GM12872 (cell line): ENCODE results near the gene C6orf58.

Experiments used
- TF ChIP-seq, protein P1 (sequence below): IDR thresholded peaks from 3 replicates; pipeline ENCODE4 v1.5.1; 2011; ENCODE audit warnings: low read depth, mild to moderate bottlenecking, low read length, moderate library complexity; ENCODE audit not compliant: insufficient read depth

Gene C6orf58

DNA sequence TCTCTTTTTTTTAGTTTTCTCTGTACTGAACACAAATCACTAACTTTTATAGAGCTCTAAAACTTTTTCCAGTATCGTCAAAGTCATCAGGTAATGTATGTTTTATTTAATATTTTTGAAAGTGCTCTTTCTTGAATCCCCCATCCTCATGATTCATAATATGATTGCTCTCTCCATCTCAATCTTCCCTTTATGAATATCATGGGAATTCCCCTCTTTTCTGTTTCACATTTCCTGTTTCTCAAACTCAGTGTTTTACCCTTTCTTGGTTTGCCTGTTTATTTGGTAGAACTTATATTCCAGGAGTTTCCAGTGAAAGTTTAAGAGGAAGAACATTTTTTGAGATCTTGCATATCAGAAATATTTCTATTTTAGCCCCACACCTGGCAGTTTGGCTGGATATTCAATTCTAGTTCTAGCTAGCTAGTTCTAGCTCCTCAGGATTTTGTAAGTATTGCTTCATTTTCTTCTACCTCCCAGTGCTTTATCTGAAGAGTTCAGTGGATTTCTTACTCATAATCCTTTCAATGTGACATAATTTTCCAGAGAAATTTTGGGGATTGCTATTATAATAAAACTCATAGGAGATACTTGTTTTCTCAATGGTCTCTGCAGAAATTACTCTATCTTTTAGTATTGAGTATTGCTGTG is 6.1 kb upstream of the C6orf58 start:
- TF ChIP-seq, protein P1, sequence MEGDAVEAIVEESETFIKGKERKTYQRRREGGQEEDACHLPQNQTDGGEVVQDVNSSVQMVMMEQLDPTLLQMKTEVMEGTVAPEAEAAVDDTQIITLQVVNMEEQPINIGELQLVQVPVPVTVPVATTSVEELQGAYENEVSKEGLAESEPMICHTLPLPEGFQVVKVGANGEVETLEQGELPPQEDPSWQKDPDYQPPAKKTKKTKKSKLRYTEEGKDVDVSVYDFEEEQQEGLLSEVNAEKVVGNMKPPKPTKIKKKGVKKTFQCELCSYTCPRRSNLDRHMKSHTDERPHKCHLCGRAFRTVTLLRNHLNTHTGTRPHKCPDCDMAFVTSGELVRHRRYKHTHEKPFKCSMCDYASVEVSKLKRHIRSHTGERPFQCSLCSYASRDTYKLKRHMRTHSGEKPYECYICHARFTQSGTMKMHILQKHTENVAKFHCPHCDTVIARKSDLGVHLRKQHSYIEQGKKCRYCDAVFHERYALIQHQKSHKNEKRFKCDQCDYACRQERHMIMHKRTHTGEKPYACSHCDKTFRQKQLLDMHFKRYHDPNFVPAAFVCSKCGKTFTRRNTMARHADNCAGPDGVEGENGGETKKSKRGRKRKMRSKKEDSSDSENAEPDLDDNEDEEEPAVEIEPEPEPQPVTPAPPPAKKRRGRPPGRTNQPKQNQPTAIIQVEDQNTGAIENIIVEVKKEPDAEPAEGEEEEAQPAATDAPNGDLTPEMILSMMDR, result no peak

DNA sequence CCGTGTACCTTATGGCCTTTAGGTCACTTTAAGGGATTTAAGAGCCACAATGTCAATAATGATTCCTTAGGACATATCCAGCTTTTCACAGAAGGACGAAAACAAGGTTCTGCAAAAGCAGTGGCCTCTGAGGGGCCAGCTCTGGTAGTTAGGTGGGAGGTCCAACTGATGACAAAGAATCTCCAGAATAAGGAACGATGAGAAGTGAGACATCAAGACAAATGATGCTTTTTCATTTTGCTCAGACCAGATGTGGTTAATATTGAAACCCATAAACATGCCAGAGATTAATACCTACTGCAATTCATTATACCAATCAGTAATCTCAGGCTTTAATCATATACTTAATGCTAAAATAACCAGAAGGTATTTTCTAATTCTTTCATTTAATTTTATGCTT is 1.9 kb downstream of the C6orf58 start:
- TF ChIP-seq, protein P1, result no peak

DNA sequence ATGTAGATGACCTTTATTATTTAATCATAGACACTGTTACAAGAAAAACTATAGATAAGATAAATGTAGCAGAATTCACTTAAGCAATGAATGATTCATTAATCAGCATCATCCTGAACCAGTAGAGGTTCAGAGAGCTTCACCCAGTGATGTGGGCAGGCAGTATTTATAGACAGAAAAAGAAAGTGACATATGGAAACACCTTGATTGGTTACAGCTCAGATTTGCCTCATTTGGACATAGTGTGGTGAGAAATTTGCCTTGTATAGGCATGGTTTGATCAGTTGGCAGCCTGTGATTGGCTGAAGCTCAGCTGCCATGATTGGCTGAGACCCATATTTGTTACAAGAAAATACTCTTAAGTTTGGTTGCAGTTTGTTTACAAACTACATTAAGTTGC is 4.6 kb downstream of the C6orf58 start:
- TF ChIP-seq, protein P1, result no peak

DNA sequence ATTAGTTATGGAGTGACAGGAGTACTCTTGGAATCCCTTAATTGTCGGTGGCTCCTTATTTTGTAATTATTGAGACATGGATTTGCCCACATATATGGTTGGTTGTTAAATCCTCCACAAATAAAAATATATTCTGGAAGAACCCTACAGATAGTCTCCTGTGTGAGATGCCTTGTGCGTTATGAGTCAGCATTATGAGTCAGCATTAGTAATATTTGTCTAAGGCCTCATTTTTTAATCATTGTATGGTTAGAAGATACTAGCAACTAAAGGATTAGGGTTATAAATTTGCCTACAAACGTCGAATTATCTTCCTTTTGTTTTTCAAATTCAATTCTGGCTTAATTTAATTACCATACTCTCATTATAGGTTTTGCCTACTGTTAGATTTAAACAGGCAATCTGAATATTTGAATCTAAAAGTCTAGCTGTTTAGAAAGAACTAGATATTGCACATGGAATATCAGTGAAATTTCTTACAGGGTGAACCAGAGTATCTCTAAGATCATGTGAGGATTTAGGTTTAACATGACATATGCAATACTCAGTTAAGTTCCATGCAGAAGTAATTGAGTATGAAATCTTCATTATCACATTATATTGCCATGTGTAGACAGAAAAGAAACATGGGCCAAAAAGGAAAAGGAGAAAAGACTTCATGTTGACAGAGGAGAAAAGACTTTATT is 5.9 kb downstream of the C6orf58 start:
- TF ChIP-seq, protein P1, result no peak

DNA sequence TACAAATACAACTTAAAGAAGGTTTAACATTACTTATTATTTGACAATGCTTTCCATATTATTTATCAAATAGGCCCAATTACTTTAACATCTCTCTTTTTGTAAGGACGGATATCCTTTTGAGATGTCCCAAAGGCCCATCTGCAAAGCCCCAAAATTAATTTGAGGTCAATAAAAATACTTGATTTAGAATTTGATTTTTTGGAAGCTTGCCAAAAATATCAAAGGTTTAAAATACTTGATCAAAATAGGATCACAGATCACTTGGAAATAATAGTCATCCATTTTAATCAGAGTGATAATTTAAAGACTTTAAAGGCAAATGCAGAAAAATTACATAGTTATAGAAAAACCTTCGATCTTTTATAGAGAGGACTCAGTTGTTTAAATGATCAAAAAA is 8.1 kb downstream of the C6orf58 start:
- TF ChIP-seq, protein P1, result no peak

DNA sequence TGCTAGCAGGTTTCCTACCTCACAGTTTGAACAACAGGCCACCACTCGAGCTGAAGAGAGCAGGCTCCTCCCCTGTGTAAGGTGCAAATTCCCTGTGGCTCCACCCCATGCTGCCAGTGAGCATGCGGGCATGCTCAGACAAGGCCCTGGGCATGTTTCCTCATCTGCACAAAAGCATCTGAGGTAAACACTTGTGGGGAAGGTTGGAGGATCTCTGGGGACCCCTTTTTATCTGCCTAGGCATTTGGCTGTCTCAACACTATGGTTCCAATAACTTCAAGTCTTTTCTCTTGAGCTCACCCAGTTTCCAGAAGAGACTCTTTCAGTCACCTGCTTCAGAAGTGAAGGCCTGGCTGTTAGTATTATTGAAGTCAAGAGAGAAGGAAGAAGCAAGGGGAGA is 9.4 kb downstream of the C6orf58 start:
- TF ChIP-seq, protein P1, result no peak

DNA sequence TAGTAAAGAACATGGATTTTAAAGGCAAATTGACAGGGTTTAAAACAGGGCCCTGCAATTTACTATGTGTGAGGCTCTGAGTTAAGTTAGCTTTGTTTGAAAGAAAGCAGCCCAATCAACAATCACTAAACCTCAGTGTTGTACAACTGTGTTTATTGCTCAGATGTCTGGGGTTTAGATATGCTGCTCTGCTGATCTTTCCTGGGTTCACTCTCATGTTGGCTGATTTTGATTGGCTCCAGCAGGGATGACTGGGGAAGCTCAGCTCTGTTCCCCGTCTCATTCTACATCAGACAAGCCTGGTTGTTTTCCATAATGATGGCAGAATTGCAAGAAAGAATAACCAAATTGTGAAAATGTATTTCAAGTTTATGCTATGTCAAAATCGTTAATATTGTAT is 10.9 kb downstream of the C6orf58 start:
- TF ChIP-seq, protein P1, result no peak
